ENCODE data around the gene CDH22. TPM values are rescaled to one million over a fixed set of nuclear protein-coding genes. Genes with fewer than 3 reads are reported as not detected.

CDH22 gene
- total RNA-seq, 1 experiment from 2014 or later = not detected

- Histone ChIP-seq H3K27ac (ENCODE audit: low read depth, low read length, poor library complexity, severe bottlenecking) (no peak overlapping the region), H3K4me1 (ENCODE audit: insufficient read depth, low read length, poor library complexity, severe bottlenecking) (no peaks in the 10 kb centered on the region), H3K36me3 (ENCODE audit: insufficient read depth, low read length, poor library complexity, severe bottlenecking) (no peaks in the 10 kb centered on the region), H3K9me3 (ENCODE audit: low read depth, low read length, poor library complexity, severe bottlenecking) (no peaks in the 10 kb centered on the region), H3K4me3 (ENCODE audit: low read depth, low read length, poor library complexity, severe bottlenecking) (no peak overlapping the region), H3K27me3 (replicated peaks; ENCODE audit: insufficient read depth, low read depth, low read length, poor library complexity) (peaks cover 36% of the 10 kb centered on the region)
- POLR2A ChIA-PET (ENCODE audit: low non-redundant PET) = interaction anchor here (0.7 kb wide), 1 partner anchor 202 kb away, joined by 4 read pairs; no protein-coding TSS in a partner anchor
- DNase-seq (ENCODE audit: low spot score) = no peak
- TF ChIP-seq EZH2 (IDR thresholded peaks at IDR 0.05; ENCODE audit: borderline replicate concordance, low read depth, low read length, poor library complexity, severe bottlenecking) = no peak
- TF ChIP-seq, protein P1, sequence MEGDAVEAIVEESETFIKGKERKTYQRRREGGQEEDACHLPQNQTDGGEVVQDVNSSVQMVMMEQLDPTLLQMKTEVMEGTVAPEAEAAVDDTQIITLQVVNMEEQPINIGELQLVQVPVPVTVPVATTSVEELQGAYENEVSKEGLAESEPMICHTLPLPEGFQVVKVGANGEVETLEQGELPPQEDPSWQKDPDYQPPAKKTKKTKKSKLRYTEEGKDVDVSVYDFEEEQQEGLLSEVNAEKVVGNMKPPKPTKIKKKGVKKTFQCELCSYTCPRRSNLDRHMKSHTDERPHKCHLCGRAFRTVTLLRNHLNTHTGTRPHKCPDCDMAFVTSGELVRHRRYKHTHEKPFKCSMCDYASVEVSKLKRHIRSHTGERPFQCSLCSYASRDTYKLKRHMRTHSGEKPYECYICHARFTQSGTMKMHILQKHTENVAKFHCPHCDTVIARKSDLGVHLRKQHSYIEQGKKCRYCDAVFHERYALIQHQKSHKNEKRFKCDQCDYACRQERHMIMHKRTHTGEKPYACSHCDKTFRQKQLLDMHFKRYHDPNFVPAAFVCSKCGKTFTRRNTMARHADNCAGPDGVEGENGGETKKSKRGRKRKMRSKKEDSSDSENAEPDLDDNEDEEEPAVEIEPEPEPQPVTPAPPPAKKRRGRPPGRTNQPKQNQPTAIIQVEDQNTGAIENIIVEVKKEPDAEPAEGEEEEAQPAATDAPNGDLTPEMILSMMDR (conservative IDR thresholded peaks at IDR 0.05; ENCODE audit: low read depth, low read length) = no peak
- intact Hi-C loops (cut with micrococcal nuclease; ENCODE audit: unreplicated experiment) = loop anchor here (10.0 kb wide), 1 partner anchor 58 kb away; the partner anchor contains the start of gene CD40
- no TSS peak for BruUV-seq (replicated peaks)
- CTCF ChIA-PET = interaction anchor here (0.6 kb wide), 2 partner anchors 11 to 372 kb away, joined by 3 to 5 read pairs; no protein-coding TSS in a partner anchor
These were observed 135.8 kb downstream of the CDH22 start for GRCh38 chr20:46172455-46172854.

DNA sequence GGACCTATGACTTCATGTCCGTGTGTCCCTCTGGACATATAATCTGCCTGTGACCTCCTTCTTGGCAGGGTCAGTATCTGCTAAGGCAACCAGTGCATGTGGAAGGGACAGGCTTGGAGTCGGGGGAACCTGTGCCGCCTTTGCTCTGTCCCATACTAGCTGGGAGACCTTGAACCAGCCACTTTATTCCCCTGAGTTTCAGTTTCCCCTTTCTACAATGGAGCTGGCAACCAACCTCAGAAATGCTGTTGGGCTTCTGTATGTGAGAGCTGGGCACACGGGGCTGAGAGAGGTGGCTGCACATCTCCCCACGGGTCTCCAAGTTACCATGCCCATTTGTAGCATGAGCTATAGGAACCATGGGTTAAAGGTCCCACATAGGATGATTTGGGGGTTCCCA lies 136.4 kb downstream of the CDH22 start:
- CTCF ChIA-PET = interaction anchor here (0.6 kb wide), 2 partner anchors 11 to 372 kb away, joined by 3 to 5 read pairs; no protein-coding TSS in a partner anchor
- BruUV-seq (replicated peaks) = no TSS peak
- H3K9me3 ChIP-seq (ENCODE audit: low read depth, low read length, poor library complexity, severe bottlenecking) = no peaks in the 10 kb centered on the region
- TF ChIP-seq EZH2 (IDR thresholded peaks at IDR 0.05; ENCODE audit: borderline replicate concordance, low read depth, low read length, poor library complexity, severe bottlenecking) = no peak
- TF ChIP-seq, protein P1 (conservative IDR thresholded peaks at IDR 0.05; ENCODE audit: low read depth, low read length) = no peak
- POLR2A ChIA-PET (ENCODE audit: low non-redundant PET) = interaction anchor here (0.7 kb wide), 1 partner anchor 203 kb away, joined by 4 read pairs; no protein-coding TSS in a partner anchor
- H3K27ac ChIP-seq (ENCODE audit: low read depth, low read length, poor library complexity, severe bottlenecking) = no peak overlapping the region
- no peak overlapping the region for H3K4me3 ChIP-seq (ENCODE audit: low read depth, low read length, poor library complexity, severe bottlenecking)
- peaks cover 36% of the 10 kb centered on the region for H3K27me3 ChIP-seq (replicated peaks; ENCODE audit: insufficient read depth, low read depth, low read length, poor library complexity)
- intact Hi-C loops (cut with micrococcal nuclease; ENCODE audit: unreplicated experiment) = loop anchor here (10.0 kb wide), 1 partner anchor 57 kb away; the partner anchor contains the start of gene CD40
- DNase-seq (ENCODE audit: low spot score) = no peak
- no peaks in the 10 kb centered on the region for H3K4me1 ChIP-seq (ENCODE audit: insufficient read depth, low read length, poor library complexity, severe bottlenecking)
- H3K36me3 ChIP-seq (ENCODE audit: insufficient read depth, low read length, poor library complexity, severe bottlenecking) = no peaks in the 10 kb centered on the region

GRCh38 chr20:46171476-46171875 lies 136.8 kb downstream of the CDH22 start:
- no peak for TF ChIP-seq EZH2 (IDR thresholded peaks at IDR 0.05; ENCODE audit: borderline replicate concordance, low read depth, low read length, poor library complexity, severe bottlenecking)
- TF ChIP-seq, protein P1 (conservative IDR thresholded peaks at IDR 0.05; ENCODE audit: low read depth, low read length) = no peak
- intact Hi-C loops (cut with micrococcal nuclease; ENCODE audit: unreplicated experiment) = loop anchor here (10.0 kb wide), 1 partner anchor 57 kb away; the partner anchor contains the start of gene CD40
- CTCF ChIA-PET = no interaction called here
- no peak for DNase-seq (ENCODE audit: low spot score)
- no peak overlapping the region for H3K27ac ChIP-seq (ENCODE audit: low read depth, low read length, poor library complexity, severe bottlenecking)
- peaks cover 36% of the 10 kb centered on the region for H3K27me3 ChIP-seq (replicated peaks; ENCODE audit: insufficient read depth, low read depth, low read length, poor library complexity)
- H3K36me3 ChIP-seq (ENCODE audit: insufficient read depth, low read length, poor library complexity, severe bottlenecking) = no peaks in the 10 kb centered on the region
- no TSS peak for BruUV-seq (replicated peaks)
- POLR2A ChIA-PET (ENCODE audit: low non-redundant PET) = interaction anchor here (0.7 kb wide), 1 partner anchor 203 kb away, joined by 4 read pairs; no protein-coding TSS in a partner anchor
- H3K9me3 ChIP-seq (ENCODE audit: low read depth, low read length, poor library complexity, severe bottlenecking) = no peaks in the 10 kb centered on the region
- no peak overlapping the region for H3K4me3 ChIP-seq (ENCODE audit: low read depth, low read length, poor library complexity, severe bottlenecking)
- H3K4me1 ChIP-seq (ENCODE audit: insufficient read depth, low read length, poor library complexity, severe bottlenecking) = no peaks in the 10 kb centered on the region

All from A673 (cell line).